Activated CD8-positive, alpha-beta T cell treated with anti-CD3 and anti-CD28 coated beads for 36 hours (primary cell): ENCODE measurements around the gene SKAP1. TPM values are rescaled to one million over a fixed set of nuclear protein-coding genes. Genes with fewer than 3 reads are reported as not detected.

Source experiments
- ATAC-seq: fragments of 200-7000 bp; cut with Tn5 transposase; one replicate; pipeline ENCODE4 v1.10.0; 2021; ENCODE audit warnings: mild to moderate bottlenecking, moderate library complexity
- CTCF ChIA-PET: fragments of 350-600 bp; sonication (Branson Sonifier 250); formaldehyde crosslinking; loops from one replicate; lab custom pipeline; 2021; ENCODE audit warnings: antibody characterized with exemption; lab: Charles Lee
- POLR2A ChIA-PET: fragments of 350-600 bp; sonication (Branson Sonifier 250); formaldehyde crosslinking; loops from one replicate; lab custom pipeline; 2021; ENCODE audit warnings: antibody characterized with exemption; lab: Charles Lee
- DNase-seq: peaks from one replicate; pipeline ENCODE4 v3.0.0-alpha.2; 2020
- H3K27ac Mint-ChIP-seq: one replicate; pipeline ENCODE4 v1.8.0; 2021; ENCODE audit warnings: mild to moderate bottlenecking, mixed read lengths
- H3K27me3 Mint-ChIP-seq: one replicate; pipeline ENCODE4 v1.8.0; 2021; ENCODE audit warnings: mixed read lengths
- H3K36me3 Mint-ChIP-seq: one replicate; pipeline ENCODE4 v1.8.0; 2021; ENCODE audit warnings: low read depth, mixed read lengths
- H3K4me1 Mint-ChIP-seq: one replicate; pipeline ENCODE4 v1.8.0; 2021; ENCODE audit warnings: low read depth, mixed read lengths
- H3K4me3 Mint-ChIP-seq: one replicate; pipeline ENCODE4 v1.8.0; 2021; ENCODE audit warnings: mild to moderate bottlenecking, moderate library complexity, mixed read lengths
- H3K9me3 Mint-ChIP-seq: one replicate; pipeline ENCODE4 v1.8.0; 2021; ENCODE audit warnings: mixed read lengths
- intact Hi-C: fragments of 100-400 bp; cut with micrococcal nuclease; formaldehyde crosslinking; loops from one replicate; pipeline ENCODE4 v1.10.0; 2022
- total RNA-seq, 2 experiments: library from RNA; stranded (reverse); gene quantifications; one replicate each; pipeline ENCODE4 v1.2.3, GENCODE V29; 2021
- TF ChIP-seq, protein P1 (sequence below): fragments of 200-600 bp; IDR thresholded peaks from one replicate; pipeline ENCODE4 v1.8.0; 2022; ENCODE audit warnings: antibody characterized with exemption, mild to moderate bottlenecking

The SKAP1 gene
- total RNA-seq, 2 experiments from 2014 or later, result 73.9 to 81.3 TPM

GRCh38 chr17:48270899-48271298, 159.1 kb downstream of the SKAP1 start:
- Mint-ChIP-seq H3K36me3 (no peaks in the 10 kb centered on the region), H3K4me3 (no peak overlapping the region), H3K27me3 (no peaks in the 10 kb centered on the region), H3K9me3 (no peaks in the 10 kb centered on the region), H3K27ac (no peak overlapping the region), H3K4me1 (peaks cover 16% of the 10 kb centered on the region)
- ATAC-seq (no peak), DNase-seq (no peak)
- TF ChIP-seq, protein P1, sequence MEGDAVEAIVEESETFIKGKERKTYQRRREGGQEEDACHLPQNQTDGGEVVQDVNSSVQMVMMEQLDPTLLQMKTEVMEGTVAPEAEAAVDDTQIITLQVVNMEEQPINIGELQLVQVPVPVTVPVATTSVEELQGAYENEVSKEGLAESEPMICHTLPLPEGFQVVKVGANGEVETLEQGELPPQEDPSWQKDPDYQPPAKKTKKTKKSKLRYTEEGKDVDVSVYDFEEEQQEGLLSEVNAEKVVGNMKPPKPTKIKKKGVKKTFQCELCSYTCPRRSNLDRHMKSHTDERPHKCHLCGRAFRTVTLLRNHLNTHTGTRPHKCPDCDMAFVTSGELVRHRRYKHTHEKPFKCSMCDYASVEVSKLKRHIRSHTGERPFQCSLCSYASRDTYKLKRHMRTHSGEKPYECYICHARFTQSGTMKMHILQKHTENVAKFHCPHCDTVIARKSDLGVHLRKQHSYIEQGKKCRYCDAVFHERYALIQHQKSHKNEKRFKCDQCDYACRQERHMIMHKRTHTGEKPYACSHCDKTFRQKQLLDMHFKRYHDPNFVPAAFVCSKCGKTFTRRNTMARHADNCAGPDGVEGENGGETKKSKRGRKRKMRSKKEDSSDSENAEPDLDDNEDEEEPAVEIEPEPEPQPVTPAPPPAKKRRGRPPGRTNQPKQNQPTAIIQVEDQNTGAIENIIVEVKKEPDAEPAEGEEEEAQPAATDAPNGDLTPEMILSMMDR, result no peak
- POLR2A ChIA-PET, result no interaction called here
- intact Hi-C loops, result no loop called here
- CTCF ChIA-PET, result no interaction called here

DNA sequence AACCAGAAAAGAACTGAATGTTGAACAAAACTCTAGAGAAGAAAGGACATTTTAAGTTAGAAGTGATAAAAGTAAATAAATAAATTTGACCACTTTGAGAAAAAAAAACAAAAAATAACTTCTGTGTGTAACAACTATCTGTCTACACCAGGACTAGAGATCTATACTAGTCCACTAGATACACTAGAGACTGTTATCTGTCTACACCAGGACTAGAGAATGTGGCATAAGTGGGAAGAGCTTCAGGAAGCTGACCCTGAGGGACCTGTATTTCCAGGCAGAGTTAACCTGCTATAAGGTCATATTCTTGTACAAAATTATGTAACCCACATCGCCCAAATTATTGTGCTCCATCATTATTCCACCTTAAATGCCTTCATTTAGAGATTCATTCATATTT, 160.8 kb downstream of the SKAP1 start:
- Mint-ChIP-seq H3K9me3 (no peaks in the 10 kb centered on the region), H3K27me3 (no peaks in the 10 kb centered on the region), H3K27ac (no peak overlapping the region), H3K4me1 (peaks cover 30% of the 10 kb centered on the region), H3K4me3 (no peak overlapping the region), H3K36me3 (peaks cover 3% of the 10 kb centered on the region)
- TF ChIP-seq, protein P1, result no peak
- ChIA-PET POLR2A (no interaction called here), CTCF (interaction anchor here (1.0 to 1.6 kb wide), 2 partner anchors 9 to 26 kb away, joined by 3 to 10 read pairs; no protein-coding TSS in a partner anchor)
- intact Hi-C loops, result no loop called here
- DNase-seq (no peak), ATAC-seq (no peak)

- TF ChIP-seq, protein P1, result no peak
- ChIA-PET POLR2A (interaction anchor here (1.6 kb wide), 1 partner anchor 10 kb away, joined by 5 read pairs; no protein-coding TSS in a partner anchor), CTCF (interaction anchor here (1.0 to 4.5 kb wide), 20 partner anchors 9 to 355 kb away, joined by 3 to 34 read pairs (median 8); partner anchors contain the start of genes CDK5RAP3 and HOXB5)
- no peak overlapping the region for H3K4me3 Mint-ChIP-seq
- no peaks in the 10 kb centered on the region for H3K9me3 Mint-ChIP-seq
- peaks cover 8% of the 10 kb centered on the region for H3K36me3 Mint-ChIP-seq
- no peak for DNase-seq
- H3K4me1 Mint-ChIP-seq, result peaks cover 40% of the 10 kb centered on the region
- ATAC-seq, result no peak
- no peaks in the 10 kb centered on the region for H3K27me3 Mint-ChIP-seq
- intact Hi-C loops, result no loop called here
- H3K27ac Mint-ChIP-seq, result no peak overlapping the region
Observed at GRCh38 chr17:48263731-48264035, 166.3 kb downstream of the SKAP1 start.

- no peaks in the 10 kb centered on the region for H3K27me3 Mint-ChIP-seq
- ChIA-PET CTCF (interaction anchor here (0.7 to 4.5 kb wide), 39 partner anchors 8 to 367 kb away, joined by 3 to 34 read pairs (median 5); partner anchors contain the start of genes CDK5RAP3 and HOXB5), POLR2A (interaction anchor here (1.6 kb wide), 1 partner anchor 10 kb away, joined by 5 read pairs; no protein-coding TSS in a partner anchor)
- TF ChIP-seq, protein P1, result peak; percentile 63
- ATAC-seq, result no peak
- peaks cover 39% of the 10 kb centered on the region for H3K4me1 Mint-ChIP-seq
- no peak for DNase-seq
- no peak overlapping the region for H3K27ac Mint-ChIP-seq
- intact Hi-C loops, result no loop called here
- H3K9me3 Mint-ChIP-seq, result no peaks in the 10 kb centered on the region
- H3K4me3 Mint-ChIP-seq, result no peak overlapping the region
- peaks cover 8% of the 10 kb centered on the region for H3K36me3 Mint-ChIP-seq
Observed at GRCh38 chr17:48262982-48263730, 166.9 kb downstream of the SKAP1 start.

DNA sequence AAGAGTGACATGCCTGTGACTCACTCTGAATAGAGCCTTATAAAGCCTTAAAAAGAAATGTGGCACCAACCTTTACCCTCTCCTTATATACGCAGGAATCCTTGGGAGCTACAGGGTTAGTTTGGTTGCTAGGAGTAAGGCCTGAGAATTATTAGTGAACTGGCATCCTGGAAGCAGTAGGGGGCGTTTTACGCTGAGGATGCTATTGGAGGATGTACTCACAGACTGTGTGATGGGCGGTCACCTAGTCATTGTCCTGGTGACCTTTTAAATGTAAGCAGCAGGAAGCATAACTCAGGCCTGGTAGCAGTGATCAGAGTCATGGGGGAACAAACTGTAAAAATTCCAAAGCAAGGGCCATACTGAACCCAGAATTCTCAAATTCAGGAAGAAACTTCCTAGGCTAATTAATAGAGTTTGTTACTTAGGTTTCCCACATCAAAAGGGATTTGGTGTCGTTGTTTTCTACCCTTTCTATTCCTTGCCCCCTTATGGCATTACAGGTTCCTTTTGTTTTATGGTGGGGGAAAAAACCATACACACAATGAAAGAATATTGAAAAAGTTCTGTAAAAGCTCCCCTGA, 168.6 kb downstream of the SKAP1 start:
- Mint-ChIP-seq H3K4me3 (no peak overlapping the region), H3K4me1 (peaks cover 30% of the 10 kb centered on the region), H3K27me3 (no peaks in the 10 kb centered on the region), H3K9me3 (no peaks in the 10 kb centered on the region), H3K36me3 (peaks cover 10% of the 10 kb centered on the region), H3K27ac (no peak overlapping the region)
- DNase-seq, result peak; percentile 49
- TF ChIP-seq, protein P1, result peak; percentile 50
- ChIA-PET CTCF (interaction anchor here (1.1 to 3.3 kb wide), 6 partner anchors 8 to 332 kb away, joined by 3 to 21 read pairs (median 9); partner anchors contain the start of gene HOXB5), POLR2A (interaction anchor here (1.2 kb wide), 1 partner anchor 47 kb away, joined by 4 read pairs; no protein-coding TSS in a partner anchor)
- intact Hi-C loops, result no loop called here
- peak; percentile 62 for ATAC-seq
